AG04449 (cell line): ENCODE data around the gene RRP1B.

ENCODE experiments used
- CTCF ChIA-PET: fragments of 350-600 bp; formaldehyde crosslinking; extraction: SDS; loops from one replicate; lab custom pipeline; 2021; ENCODE audit warnings: antibody characterized with exemption; lab: Yijun Ruan, JAX
- POLR2A ChIA-PET: fragments of 400-600, 350-600 bp; formaldehyde crosslinking; extraction: SDS; loops from one replicate; lab custom pipeline; 2020; ENCODE audit warnings: antibody characterized with exemption, inconsistent platforms; lab: Yijun Ruan, JAX
- DNase-seq: peaks from one replicate; pipeline ENCODE4 v3.0.0-alpha.2; 2010; ENCODE audit warnings: low read depth, low spot score
- H3K4me3 ChIP-seq: 2 replicates; pipeline ENCODE4 v1.5.1; 2011; ENCODE audit warnings: low read depth, mild to moderate bottlenecking, control low read depth, low read length
- TF ChIP-seq, protein P1 (sequence below): IDR thresholded peaks from one replicate; pipeline ENCODE4 v1.5.1; 2011; ENCODE audit warnings: mild to moderate bottlenecking, moderate library complexity, low read length, control low read depth, inconsistent platforms; ENCODE audit not compliant: insufficient read depth; ENCODE audit errors: missing control alignments

RRP1B gene

DNA sequence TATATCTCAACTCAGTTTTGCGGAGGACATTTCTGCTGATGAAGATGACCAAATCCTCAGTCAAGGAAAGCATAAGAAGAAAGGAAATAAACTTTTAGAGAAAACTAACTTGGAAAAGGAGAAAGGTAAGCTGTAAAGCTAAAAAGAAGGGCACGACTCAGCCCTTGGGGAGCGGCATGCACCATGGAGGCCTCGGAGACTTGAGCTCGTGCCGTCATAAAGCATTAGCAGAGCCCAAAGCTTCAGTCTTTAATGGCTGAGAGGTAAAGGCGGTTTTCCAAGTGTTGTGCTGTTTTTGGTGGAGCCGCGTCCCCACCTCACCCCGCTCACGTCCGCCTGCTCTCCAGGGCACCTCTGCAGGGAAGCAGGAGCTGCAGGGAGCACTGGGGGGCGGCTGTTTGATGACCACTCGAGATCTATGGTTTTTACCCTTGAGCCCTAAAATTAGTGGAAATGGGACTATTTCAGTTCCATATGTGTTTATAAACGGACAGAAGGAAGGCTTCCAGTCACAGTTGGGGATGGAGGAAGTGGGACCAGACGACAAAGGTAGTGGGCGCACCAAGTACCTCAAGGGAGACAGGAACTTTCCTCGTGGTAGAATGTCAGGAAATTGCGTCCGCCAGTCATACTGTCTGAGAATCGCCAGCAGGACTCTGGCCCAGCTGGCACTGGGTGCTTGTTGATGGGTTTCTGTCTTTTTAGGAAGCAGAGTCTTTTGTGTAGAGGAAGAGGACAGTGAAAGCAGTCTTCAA, 27.6 kb downstream of the RRP1B start:
- POLR2A ChIA-PET: no interaction called here
- TF ChIP-seq, protein P1, sequence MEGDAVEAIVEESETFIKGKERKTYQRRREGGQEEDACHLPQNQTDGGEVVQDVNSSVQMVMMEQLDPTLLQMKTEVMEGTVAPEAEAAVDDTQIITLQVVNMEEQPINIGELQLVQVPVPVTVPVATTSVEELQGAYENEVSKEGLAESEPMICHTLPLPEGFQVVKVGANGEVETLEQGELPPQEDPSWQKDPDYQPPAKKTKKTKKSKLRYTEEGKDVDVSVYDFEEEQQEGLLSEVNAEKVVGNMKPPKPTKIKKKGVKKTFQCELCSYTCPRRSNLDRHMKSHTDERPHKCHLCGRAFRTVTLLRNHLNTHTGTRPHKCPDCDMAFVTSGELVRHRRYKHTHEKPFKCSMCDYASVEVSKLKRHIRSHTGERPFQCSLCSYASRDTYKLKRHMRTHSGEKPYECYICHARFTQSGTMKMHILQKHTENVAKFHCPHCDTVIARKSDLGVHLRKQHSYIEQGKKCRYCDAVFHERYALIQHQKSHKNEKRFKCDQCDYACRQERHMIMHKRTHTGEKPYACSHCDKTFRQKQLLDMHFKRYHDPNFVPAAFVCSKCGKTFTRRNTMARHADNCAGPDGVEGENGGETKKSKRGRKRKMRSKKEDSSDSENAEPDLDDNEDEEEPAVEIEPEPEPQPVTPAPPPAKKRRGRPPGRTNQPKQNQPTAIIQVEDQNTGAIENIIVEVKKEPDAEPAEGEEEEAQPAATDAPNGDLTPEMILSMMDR: no peak
- CTCF ChIA-PET: no interaction called here
- no peak overlapping the region for H3K4me3 ChIP-seq
- DNase-seq: no peak

DNA sequence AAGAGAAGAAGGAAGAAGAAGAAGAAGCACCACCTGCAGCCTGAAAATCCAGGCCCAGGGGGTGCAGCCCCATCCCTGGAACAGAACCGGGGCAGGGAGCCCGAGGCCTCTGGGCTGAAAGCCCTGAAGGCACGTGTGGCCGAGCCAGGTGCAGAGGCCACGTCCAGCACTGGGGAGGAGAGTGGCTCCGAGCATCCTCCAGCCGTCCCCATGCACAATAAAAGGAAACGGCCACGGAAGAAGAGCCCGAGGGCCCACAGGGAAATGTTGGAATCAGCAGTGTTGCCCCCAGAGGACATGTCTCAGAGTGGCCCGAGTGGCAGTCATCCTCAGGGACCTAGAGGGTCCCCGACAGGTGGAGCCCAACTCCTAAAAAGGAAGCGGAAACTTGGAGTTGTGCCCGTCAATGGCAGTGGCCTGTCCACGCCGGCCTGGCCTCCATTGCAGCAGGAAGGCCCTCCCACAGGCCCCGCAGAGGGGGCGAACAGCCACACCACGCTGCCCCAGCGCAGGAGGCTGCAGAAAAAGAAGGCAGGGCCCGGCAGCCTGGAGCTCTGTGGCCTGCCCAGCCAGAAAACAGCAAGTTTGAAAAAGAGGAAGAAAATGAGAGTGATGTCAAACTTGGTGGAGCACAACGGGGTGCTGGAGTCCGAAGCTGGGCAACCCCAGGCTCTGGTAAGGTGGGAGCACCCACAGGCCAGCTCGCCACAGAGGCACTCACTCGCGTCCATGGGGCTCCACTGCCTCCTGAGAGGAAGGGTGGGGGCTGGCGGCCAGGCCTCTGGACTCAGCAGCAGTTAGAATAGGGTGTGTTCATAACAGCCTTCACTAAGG, 28.4 kb downstream of the RRP1B start:
- H3K4me3 ChIP-seq: no peak overlapping the region
- POLR2A ChIA-PET: no interaction called here
- CTCF ChIA-PET: no interaction called here
- DNase-seq: no peak
- TF ChIP-seq, protein P1: no peak

DNA sequence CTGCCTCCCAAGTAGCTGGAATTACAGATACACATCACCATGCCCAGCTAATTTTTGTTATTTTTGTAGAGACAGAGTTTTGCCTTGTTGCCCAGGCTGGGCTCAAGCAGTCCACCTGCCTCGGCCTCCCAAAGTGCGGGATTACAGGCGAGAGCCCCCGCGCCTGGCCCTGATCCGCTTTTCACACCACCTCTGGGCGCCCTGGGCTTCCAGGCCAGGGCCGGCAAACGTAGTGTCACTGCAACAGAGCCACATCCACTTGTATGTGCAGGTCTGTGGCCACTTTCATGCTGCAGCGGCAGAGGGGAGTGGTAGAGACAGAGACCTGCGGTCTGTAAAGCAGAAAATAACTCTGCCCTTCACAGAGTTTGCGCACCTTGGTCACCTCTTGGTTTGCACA, 29.5 kb downstream of the RRP1B start:
- no peak overlapping the region for H3K4me3 ChIP-seq
- TF ChIP-seq, protein P1: no peak
- POLR2A ChIA-PET: no interaction called here
- no peak for DNase-seq
- CTCF ChIA-PET: interaction anchor here (1.6 kb wide), 1 partner anchor 11 kb away, joined by 4 read pairs; no protein-coding TSS in a partner anchor

DNA sequence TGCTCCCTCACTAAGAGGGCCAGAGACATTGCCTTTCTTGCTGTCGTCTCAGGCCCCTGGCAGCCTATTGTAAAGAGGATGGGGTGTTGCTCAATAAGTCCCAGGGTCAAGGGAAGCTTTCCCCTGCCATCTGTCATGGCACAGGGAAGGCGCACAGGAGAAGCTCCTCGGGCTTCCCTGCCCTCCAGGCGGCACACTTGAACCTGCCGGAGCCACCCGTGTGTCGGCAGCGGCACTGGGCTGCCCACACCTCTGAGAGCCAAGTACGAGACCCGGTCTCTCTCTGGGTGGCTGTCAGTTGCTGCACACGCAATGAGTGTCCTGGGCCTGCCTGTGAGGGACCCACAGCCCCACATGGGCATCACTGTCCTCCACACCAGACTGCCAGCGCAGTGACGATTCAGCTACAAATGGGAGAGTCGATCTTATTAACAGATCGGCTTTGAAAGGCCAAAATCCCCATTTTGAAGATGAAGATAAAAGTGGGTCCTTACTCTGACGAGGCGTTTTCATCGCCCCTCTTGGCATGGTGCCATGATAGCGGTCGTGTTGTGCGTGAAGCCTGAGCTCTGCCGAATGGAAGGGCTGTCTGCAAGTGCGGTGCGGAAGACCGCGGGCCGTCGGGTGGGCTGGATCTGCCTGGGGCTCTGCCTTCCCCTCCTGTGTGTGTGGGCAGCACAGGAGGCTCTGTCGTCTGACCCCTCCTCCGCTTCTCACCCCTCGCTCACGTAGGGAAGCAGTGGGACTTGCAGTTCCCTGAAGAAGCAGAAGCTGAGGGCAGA, 30.4 kb downstream of the RRP1B start:
- ChIA-PET POLR2A (no interaction called here), CTCF (interaction anchor here (1.6 kb wide), 1 partner anchor 10 kb away, joined by 4 read pairs; no protein-coding TSS in a partner anchor)
- TF ChIP-seq, protein P1: no peak
- no peak overlapping the region for H3K4me3 ChIP-seq
- no peak for DNase-seq

DNA sequence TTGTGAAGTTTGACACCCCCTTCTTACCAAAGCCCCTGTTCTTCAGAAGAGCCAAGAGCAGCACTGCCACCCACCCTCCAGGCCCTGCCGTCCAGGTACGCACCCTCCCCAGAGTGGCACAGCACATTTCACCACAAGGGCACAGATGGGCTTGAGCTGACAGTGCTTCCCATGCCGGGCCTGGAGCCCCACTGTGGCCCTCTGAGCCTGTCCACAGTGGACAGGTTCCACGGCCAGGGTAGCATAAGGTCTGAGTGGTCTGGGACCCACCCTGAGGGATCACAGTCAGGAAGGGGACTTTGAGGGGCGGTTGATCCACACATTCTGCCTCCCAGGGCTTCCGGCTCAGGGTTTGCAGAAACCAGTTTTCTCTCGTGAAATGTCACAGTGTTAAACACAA, 31.0 kb downstream of the RRP1B start:
- POLR2A ChIA-PET: no interaction called here
- H3K4me3 ChIP-seq: no peak overlapping the region
- no peak for DNase-seq
- CTCF ChIA-PET: no interaction called here
- TF ChIP-seq, protein P1: no peak
